AG10803 (cell line): ENCODE measurements around the gene MTCL1.

ENCODE experiments used
- DNase-seq: peaks from one replicate; pipeline ENCODE4 v3.0.0; 2010; ENCODE audit warnings: low read depth
- H3K4me3 ChIP-seq: 2 replicates; pipeline ENCODE4 v1.5.1; 2011; ENCODE audit warnings: mild to moderate bottlenecking, low read length, control low read depth
- CTCF ChIP-seq: conservative IDR thresholded peaks from 2 replicates; pipeline ENCODE4 v1.5.1; 2011; ENCODE audit warnings: mild to moderate bottlenecking, low read length, control low read depth, inconsistent platforms

Gene MTCL1

GRCh38 chr18:8845506-8845905 is 140.2 kb downstream of the MTCL1 start:
- no peak for DNase-seq
- TF ChIP-seq CTCF: no peak

GRCh38 chr18:8847066-8847755 is 141.9 kb downstream of the MTCL1 start:
- peak; percentile 52 for DNase-seq
- no peak for TF ChIP-seq CTCF
- no peak overlapping the region for H3K4me3 ChIP-seq

More at GRCh38 chr18:8845506-8845905, 140.2 kb downstream of the MTCL1 start:
- no peak overlapping the region for H3K4me3 ChIP-seq

GRCh38 chr18:8847900-8848299 is 142.5 kb downstream of the MTCL1 start:
- no peak overlapping the region for H3K4me3 ChIP-seq
- TF ChIP-seq CTCF: no peak
- peak; percentile 83 for DNase-seq

GRCh38 chr18:8848541-8848940 is 143.2 kb downstream of the MTCL1 start:
- no peak for TF ChIP-seq CTCF
- peak; percentile 15 for DNase-seq
- H3K4me3 ChIP-seq: no peak overlapping the region

GRCh38 chr18:8849696-8850095 is 144.3 kb downstream of the MTCL1 start:
- peak; percentile 52 for DNase-seq
- no peak for TF ChIP-seq CTCF
- no peak overlapping the region for H3K4me3 ChIP-seq

- TF ChIP-seq CTCF: no peak
- no peak for DNase-seq
- no peak overlapping the region for H3K4me3 ChIP-seq
These were observed 146.3 kb downstream of the MTCL1 start for GRCh38 chr18:8851659-8852058.

GRCh38 chr18:8854550-8854949 is 149.2 kb downstream of the MTCL1 start:
- TF ChIP-seq CTCF: no peak
- DNase-seq: no peak
- no peak overlapping the region for H3K4me3 ChIP-seq
